ENCODE results near the gene FAM185A.
"Not testable (repeated sequence)": the region's sequence is repeated elsewhere in the genome, so short reads cannot be mapped to it uniquely, and the experiment has no call there.

FAM185A gene

DNA sequence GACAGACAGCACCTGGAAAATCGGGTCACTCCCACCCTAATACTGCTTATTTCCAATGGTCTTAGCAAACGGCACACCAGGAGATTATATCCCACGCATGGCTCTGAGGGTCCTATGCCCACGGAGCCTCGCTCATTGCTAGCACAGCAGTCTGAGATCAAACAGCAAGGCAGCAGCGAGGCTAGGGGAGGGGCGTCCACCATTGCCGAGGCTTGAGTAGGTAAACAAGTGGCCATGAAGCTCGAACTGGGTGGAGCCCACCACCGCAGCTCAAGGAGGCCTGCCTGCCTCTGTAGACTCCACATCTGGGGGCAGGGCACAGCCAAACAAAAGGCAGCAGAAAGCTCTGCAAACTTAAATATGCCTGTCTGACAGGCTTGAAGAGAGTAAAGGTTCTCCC lies 32.1 kb downstream of the FAM185A start:
- not testable (repeated sequence) for DNase-seq

GRCh38 chr7:102788770-102789169 lies 40.0 kb downstream of the FAM185A start:
- DNase-seq, result not testable (repeated sequence)

DNA sequence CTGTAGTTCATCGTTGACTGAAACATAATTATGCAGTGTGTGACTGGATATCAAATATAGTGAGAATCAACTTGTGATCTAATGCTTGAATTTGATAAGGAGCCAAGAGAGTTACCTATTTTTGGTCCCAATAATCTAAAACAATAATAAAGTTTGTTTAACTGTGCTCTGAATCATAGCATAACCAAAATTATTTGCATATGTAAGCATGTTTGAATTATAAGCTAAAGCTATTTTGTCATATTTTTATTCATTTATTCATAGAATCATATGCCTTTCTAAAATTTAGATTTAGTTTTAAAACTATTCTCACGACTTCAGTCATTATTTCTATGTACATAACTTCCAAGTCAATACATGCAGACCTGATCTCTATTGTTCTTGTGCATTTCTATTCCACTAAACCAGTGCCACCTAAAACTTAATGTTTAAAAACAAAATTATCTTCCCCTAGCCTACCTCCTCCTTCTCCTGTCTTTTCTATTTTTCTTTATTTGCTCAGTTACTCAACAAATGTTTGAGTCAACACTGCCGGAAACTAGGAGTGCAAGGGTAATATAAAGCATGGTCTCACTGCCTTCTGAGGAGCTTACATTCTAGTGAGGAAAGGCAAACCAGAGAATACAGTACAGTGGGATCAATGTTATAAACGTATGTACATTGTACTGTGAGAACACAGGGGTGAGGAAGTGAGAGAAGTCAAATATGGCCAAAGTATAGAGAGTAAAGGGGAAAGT lies 41.7 kb downstream of the FAM185A start:
- not testable (repeated sequence) for DNase-seq

DNA sequence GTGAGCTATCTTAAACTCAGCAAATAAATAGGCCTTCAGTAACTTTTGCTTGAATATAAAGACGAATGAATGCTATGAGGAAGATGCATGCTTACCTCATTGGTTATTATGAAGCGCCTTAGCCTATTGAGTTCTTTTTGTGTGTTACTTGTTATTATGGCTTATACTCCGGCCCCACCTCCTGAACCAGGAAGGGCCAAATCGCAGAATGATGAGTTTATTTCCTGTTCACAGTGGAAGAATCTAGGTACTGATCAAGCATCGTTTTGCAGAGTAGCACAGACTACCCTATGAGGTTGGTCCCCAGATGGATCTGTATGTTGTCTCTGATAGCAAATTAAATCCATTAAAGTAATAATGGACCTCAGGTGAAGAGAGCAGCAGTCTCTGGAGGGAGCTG lies 42.6 kb downstream of the FAM185A start:
- DNase-seq, result not testable (repeated sequence)

DNA sequence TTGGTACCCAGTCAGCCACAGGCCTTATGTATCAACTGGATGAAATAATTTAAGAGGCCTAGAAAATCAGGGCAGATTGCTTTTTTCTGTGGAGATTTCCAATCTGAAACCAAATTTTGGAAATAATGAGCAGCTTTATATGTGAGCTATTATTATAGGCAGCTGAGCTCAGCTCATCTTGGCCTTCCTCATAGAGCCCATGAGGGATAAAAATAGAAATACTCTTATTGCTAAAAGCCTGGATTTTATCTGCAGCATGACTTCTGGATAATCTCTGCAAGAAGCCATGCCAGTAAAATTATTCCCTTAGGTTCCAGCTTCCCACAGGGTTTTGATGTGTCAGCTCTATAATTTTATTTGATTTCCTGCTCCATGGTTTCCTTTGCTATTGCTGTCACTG lies 43.0 kb downstream of the FAM185A start:
- DNase-seq, result not testable (repeated sequence)

DNA sequence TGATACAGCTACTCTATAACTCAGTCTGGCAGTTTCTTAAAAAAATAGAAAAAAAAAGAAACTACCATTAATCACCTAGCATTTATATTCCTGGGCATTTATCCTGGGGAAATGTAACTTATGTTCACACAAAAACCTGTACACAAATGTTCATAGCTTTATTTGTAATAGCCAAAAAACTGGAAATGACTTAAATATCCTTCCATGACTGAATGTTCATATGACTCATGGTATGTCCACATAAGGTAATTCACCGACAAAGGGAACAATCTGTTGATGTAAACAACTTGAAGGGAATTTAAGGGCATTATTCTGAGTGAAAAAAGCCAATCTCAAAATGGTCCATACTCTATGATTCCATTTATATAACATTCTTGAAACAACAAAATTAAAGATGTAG lies 45.8 kb downstream of the FAM185A start:
- DNase-seq, result not testable (repeated sequence)

- DNase-seq, result not testable (repeated sequence)
These were observed 47.3 kb downstream of the FAM185A start for GRCh38 chr7:102795987-102796595.

DNA sequence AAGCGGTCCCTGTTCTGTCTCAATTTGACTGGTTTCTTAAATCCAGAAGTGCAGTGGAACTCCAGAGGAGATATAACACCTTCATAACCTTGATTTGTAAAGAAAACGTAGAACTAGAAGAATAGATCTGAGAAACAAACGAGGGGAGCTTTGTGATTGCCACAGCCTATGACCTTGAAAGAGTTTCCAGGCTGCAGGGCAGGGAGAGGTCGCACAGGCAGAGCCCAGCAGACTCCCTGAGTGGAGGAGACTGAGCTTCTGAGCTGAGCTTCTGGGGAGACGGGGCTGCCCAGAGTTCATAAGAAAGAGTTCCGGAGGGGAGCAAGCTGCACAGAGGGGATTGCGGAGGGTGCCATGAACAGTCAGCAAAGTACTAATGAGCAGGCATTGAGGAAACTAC lies 57.8 kb downstream of the FAM185A start:
- no peak for DNase-seq

- no peak for DNase-seq
These were observed 62.1 kb downstream of the FAM185A start for GRCh38 chr7:102810916-102811315.

- no peak for DNase-seq
These were observed 63.3 kb downstream of the FAM185A start for GRCh38 chr7:102811942-102812678.

DNA sequence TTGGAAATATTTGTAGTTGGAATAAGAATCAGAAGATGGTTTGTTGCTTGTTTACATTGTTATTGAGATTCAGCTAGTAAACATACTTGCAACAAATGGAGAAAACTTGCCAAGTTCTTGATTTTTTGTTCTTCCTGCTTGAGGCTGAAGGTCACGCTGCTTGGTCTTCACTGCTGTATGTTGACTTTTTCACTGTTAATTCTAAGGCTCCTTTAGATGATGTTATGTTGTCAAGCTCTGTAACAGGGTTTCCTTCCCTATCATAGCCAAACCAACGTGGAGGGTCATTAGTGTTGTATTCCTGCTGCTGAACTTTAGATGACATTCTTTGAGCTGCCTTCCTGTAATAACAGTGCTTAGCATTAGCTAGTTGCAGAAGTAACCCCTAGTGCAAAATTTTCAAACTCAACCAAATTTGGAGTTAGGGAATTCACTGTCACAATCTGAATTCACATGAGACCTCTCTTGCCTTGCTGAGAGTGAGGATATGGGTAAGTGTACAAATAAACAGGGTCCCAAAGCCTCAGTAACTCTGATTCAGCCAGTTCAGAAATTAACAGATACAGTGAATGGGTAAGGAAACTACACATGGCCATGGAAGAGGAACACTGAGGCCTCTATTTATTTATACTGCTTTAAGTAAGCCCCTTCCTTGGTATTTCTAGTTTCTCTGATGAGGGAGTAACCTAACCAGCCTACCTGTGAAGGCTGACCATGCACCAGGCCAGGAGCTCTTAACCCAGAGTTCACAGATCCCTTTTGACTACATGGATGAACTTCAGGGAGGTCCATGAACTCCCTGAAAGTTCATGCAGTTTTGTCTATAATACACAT lies 64.6 kb downstream of the FAM185A start:
- no peak for DNase-seq

- no peak for DNase-seq
These were observed 65.2 kb downstream of the FAM185A start for GRCh38 chr7:102814025-102814471.

- DNase-seq, result no peak
These were observed 69.1 kb downstream of the FAM185A start for GRCh38 chr7:102817616-102818573.

DNA sequence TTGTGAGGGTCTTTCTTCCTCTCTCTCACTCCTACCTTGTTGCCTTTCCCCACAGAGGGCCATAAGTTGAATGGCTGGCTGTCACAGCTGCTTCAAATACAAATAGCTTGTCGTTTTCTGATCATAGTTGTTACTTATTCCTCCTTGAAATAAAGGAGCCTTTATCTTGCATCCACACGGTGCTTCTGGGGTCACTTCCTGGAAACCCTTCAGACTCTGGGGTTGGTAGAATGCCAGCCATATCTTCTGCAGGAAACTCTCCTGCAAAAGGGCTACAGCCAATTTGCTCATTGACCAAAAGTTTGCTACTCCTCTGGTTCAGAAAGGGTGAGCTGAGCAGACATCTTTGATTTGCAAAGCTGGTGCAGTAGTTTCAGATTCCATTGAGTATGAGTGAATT lies 70.4 kb downstream of the FAM185A start:
- DNase-seq, result no peak

DNA sequence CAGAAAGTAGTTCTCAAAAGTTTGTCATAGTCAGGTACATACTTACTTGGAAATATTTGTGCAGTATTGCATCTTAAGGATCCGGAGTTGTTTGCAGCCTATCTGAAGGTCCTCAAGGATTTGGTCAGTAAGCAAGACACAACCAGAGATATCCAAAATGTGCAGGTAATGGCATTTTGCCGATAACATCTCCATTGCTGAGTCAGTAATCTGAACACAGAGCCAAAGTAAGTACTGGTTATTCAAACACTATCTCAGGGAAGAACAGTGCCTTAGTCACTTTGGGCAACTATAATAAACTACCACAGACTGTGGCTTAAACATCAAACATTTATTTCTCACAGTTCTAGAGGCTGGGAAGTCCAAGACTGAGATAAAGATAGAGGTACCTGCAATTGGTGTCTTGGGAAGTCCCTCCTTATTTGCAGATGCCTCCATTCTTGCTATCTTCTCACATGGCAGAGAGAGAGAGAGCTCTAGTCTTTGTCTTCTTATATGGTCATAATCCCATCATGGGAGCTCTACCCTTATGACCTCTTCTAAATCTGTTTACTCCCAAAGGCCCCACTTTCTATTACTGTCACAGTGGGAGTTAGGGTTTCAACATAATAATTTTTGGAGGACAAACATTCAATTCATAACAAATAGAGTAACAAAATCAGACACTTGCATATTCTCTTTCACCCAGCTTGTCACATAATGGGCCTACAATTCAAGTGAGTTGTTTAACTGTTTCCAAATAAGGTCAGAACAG lies 73.4 kb downstream of the FAM185A start:
- no peak for DNase-seq

DNA sequence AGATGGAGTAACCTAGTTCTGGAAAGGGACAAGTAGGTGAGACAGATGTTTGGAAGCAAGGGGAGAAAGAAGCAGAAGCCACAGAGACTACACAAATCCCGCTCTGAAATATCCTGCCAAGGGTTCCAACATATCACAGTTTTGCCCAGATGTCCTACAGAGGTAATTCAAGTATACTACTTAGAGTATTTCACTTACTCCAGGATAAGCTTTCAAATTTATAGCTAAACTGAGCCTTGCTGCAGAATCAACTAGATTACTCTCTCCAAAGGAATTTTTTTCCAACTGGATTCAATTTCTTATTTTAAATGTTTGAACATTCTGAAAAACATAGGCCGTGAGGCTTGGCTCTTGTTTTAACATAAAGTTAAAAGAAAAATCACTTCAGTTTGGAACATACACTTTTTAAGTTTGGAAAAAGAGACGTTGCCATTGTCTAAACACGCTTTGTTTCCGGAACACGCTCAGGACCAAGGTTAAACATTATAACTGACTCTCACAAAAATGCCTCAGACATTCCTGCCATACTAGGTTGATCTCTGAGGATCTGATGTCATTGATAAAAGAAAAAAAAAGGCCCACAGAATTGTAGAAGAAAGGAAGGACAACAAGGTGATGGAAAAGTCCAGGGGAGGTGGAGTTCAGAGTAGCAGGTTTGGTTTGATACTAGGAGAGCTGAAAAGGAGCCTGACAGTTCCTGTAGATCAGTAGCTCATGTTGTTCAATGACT lies 74.8 kb downstream of the FAM185A start:
- DNase-seq, result no peak

DNA sequence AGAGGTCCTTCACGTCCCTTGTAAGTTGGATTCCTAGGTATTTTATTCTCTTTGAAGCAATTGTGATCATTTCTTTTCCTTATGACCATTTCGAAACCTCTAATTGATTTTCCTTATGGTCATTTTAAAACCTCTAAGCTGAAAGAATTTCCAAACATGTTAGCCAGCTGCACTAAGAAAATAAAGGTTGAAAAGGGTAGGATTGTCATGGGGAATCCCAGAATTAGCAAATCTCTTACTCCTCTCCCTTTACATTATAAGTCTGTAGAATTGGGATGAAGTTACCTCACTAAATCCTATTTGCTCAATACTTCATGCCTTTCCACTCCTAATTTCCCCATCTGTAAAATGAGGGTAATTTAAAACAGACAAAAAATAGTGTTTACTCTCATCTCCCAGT lies 79.5 kb downstream of the FAM185A start:
- no peak for DNase-seq

- no peak for DNase-seq
These were observed 80.3 kb downstream of the FAM185A start for GRCh38 chr7:102829075-102829474.

- no peak for DNase-seq
These were observed 81.4 kb downstream of the FAM185A start for GRCh38 chr7:102830197-102830596.

GRCh38 chr7:102832674-102833073 lies 83.9 kb downstream of the FAM185A start:
- DNase-seq, result no peak
